ENCODE measurements around the gene ZEB2.

DNA sequence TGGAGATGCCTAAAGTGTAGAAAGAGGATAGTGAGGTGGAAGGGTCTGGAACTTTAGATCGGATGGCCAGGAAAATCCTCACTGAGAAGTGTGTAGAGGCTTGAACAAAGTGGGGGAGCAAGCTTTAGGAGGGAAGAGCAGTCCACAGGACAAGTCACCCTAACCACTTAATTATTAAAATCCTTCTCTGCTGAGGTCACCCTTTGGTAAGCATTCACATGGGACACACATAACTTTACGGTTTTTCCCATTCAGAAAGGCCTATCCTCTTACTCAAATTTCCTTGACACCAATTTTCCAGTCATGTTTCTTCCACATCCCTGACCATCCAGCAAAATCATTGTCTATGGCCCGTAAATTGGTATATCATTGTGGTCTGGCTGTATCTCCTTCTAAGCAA, 31.0 kb upstream of the ZEB2 start:
- no peak for TF ChIP-seq POLR2A (IDR thresholded peaks at IDR 0.05)
- TF ChIP-seq, protein P1, sequence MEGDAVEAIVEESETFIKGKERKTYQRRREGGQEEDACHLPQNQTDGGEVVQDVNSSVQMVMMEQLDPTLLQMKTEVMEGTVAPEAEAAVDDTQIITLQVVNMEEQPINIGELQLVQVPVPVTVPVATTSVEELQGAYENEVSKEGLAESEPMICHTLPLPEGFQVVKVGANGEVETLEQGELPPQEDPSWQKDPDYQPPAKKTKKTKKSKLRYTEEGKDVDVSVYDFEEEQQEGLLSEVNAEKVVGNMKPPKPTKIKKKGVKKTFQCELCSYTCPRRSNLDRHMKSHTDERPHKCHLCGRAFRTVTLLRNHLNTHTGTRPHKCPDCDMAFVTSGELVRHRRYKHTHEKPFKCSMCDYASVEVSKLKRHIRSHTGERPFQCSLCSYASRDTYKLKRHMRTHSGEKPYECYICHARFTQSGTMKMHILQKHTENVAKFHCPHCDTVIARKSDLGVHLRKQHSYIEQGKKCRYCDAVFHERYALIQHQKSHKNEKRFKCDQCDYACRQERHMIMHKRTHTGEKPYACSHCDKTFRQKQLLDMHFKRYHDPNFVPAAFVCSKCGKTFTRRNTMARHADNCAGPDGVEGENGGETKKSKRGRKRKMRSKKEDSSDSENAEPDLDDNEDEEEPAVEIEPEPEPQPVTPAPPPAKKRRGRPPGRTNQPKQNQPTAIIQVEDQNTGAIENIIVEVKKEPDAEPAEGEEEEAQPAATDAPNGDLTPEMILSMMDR (IDR thresholded peaks at IDR 0.05): no peak
